ENCODE data around the gene IL17F. TPM values are rescaled to one million over a fixed set of nuclear protein-coding genes. Genes with fewer than 3 reads are reported as not detected.

Gene IL17F
- total RNA-seq, result 10 to 100 TPM in 2 of 3 donors, 1 to 10 TPM in 1; 1.8 to 52.4 (median 27.0) TPM

GRCh38 chr6:52244400-52244799 lies at the start of gene IL17F:
IL17F (minus strand) TSS chr6:52244500; CDS start chr6:52244429, 71 bp downstream.
- no peaks in the 10 kb centered on the region for H3K4me1 Mint-ChIP-seq (ENCODE audit: low read depth)
- ATAC-seq (no peak), DNase-seq (no peak)
- no peaks in the 10 kb centered on the region for H3K36me3 Mint-ChIP-seq (ENCODE audit: insufficient read depth)
- H3K9me3 Mint-ChIP-seq, result no peaks in the 10 kb centered on the region
- H3K27me3 Mint-ChIP-seq (ENCODE audit: low read depth), result peaks cover 7% of the 10 kb centered on the region
- H3K4me3 Mint-ChIP-seq, result no peak within 1 kb of the TSS

- ATAC-seq (no peak), DNase-seq (no peak)
- H3K4me1 Mint-ChIP-seq (ENCODE audit: low read depth), result peaks cover 32% of the 10 kb centered on the region
- H3K9me3 Mint-ChIP-seq, result no peaks in the 10 kb centered on the region
- no peaks in the 10 kb centered on the region for H3K27me3 Mint-ChIP-seq (ENCODE audit: low read depth)
- no peak overlapping the region for H3K4me3 Mint-ChIP-seq
- no peaks in the 10 kb centered on the region for H3K36me3 Mint-ChIP-seq (ENCODE audit: insufficient read depth)
Observed at GRCh38 chr6:52293067-52293466, 48.8 kb upstream of the IL17F start.

GRCh38 chr6:52288841-52289240 lies 44.5 kb upstream of the IL17F start:
- peaks cover 23% of the 10 kb centered on the region for H3K4me1 Mint-ChIP-seq (ENCODE audit: low read depth)
- H3K4me3 Mint-ChIP-seq, result no peak overlapping the region
- DNase-seq, result no peak
- no peak for ATAC-seq
- no peaks in the 10 kb centered on the region for H3K9me3 Mint-ChIP-seq
- H3K36me3 Mint-ChIP-seq (ENCODE audit: insufficient read depth), result no peaks in the 10 kb centered on the region
- H3K27me3 Mint-ChIP-seq (ENCODE audit: low read depth), result no peaks in the 10 kb centered on the region

- Mint-ChIP-seq H3K27me3 (ENCODE audit: low read depth) (no peaks in the 10 kb centered on the region), H3K9me3 (no peaks in the 10 kb centered on the region)
Observed at GRCh38 chr6:52288216-52288615, 43.9 kb upstream of the IL17F start.

GRCh38 chr6:52286798-52287432 lies 42.6 kb upstream of the IL17F start:
- peak; percentile 50 for DNase-seq

More at GRCh38 chr6:52288216-52288615, 43.9 kb upstream of the IL17F start:
- Mint-ChIP-seq H3K4me3 (no peak overlapping the region), H3K36me3 (ENCODE audit: insufficient read depth) (peaks cover 3% of the 10 kb centered on the region), H3K4me1 (ENCODE audit: low read depth) (peaks cover 27% of the 10 kb centered on the region)
- DNase-seq, result no peak
- no peak for ATAC-seq

GRCh38 chr6:52285177-52286068 lies 41.1 kb upstream of the IL17F start:
- H3K27me3 Mint-ChIP-seq (ENCODE audit: low read depth), result no peaks in the 10 kb centered on the region
- ATAC-seq, result no peak
- H3K36me3 Mint-ChIP-seq (ENCODE audit: insufficient read depth), result peaks cover 28% of the 10 kb centered on the region
- H3K9me3 Mint-ChIP-seq, result no peaks in the 10 kb centered on the region
- DNase-seq, result no peak
- no peak overlapping the region for H3K4me3 Mint-ChIP-seq
- H3K4me1 Mint-ChIP-seq (ENCODE audit: low read depth), result peaks cover 44% of the 10 kb centered on the region

More at GRCh38 chr6:52286798-52287432, 42.6 kb upstream of the IL17F start:
- no peak for ATAC-seq
- Mint-ChIP-seq H3K4me1 (ENCODE audit: low read depth) (peaks cover 37% of the 10 kb centered on the region), H3K36me3 (ENCODE audit: insufficient read depth) (peaks cover 15% of the 10 kb centered on the region), H3K27me3 (ENCODE audit: low read depth) (no peaks in the 10 kb centered on the region), H3K4me3 (no peak overlapping the region), H3K9me3 (no peaks in the 10 kb centered on the region)

GRCh38 chr6:52284460-52285176 lies 40.3 kb upstream of the IL17F start, which contains the start of gene MCM3:
MCM3 (minus strand) TSS chr6:52284742; CDS start chr6:52284674, 68 bp downstream.
- Mint-ChIP-seq H3K36me3 (ENCODE audit: insufficient read depth) (peaks cover 31% of the 10 kb centered on the region), H3K4me3 (no peak within 1 kb of the TSS), H3K4me1 (ENCODE audit: low read depth) (peaks cover 42% of the 10 kb centered on the region), H3K27me3 (ENCODE audit: low read depth) (no peaks in the 10 kb centered on the region), H3K9me3 (no peaks in the 10 kb centered on the region)
- DNase-seq, result peak; percentile 90
- ATAC-seq, result peak; percentile 98

GRCh38 chr6:52284131-52284459 lies 39.8 kb upstream of the IL17F start:
- ATAC-seq, result peak; percentile 8 to 9
- H3K4me3 Mint-ChIP-seq, result no peak overlapping the region
- peaks cover 33% of the 10 kb centered on the region for H3K36me3 Mint-ChIP-seq (ENCODE audit: insufficient read depth)
- H3K4me1 Mint-ChIP-seq (ENCODE audit: low read depth), result peaks cover 42% of the 10 kb centered on the region
- H3K27me3 Mint-ChIP-seq (ENCODE audit: low read depth), result no peaks in the 10 kb centered on the region
- DNase-seq, result no peak
- H3K9me3 Mint-ChIP-seq, result no peaks in the 10 kb centered on the region

GRCh38 chr6:52283111-52283510 lies 38.8 kb upstream of the IL17F start:
- Mint-ChIP-seq H3K4me3 (no peak overlapping the region), H3K36me3 (ENCODE audit: insufficient read depth) (peaks cover 41% of the 10 kb centered on the region), H3K27me3 (ENCODE audit: low read depth) (no peaks in the 10 kb centered on the region), H3K4me1 (ENCODE audit: low read depth) (peaks cover 41% of the 10 kb centered on the region), H3K9me3 (no peaks in the 10 kb centered on the region)
- ATAC-seq (no peak), DNase-seq (no peak)

GRCh38 chr6:52276130-52276529 lies 31.8 kb upstream of the IL17F start:
- Mint-ChIP-seq H3K4me3 (no peak overlapping the region), H3K4me1 (ENCODE audit: low read depth) (peaks cover 6% of the 10 kb centered on the region), H3K27me3 (ENCODE audit: low read depth) (no peaks in the 10 kb centered on the region), H3K9me3 (no peaks in the 10 kb centered on the region), H3K36me3 (ENCODE audit: insufficient read depth) (peaks cover 55% of the 10 kb centered on the region)
- no peak for DNase-seq
- no peak for ATAC-seq

GRCh38 chr6:52271852-52272460 lies 27.7 kb upstream of the IL17F start:
- H3K9me3 Mint-ChIP-seq, result no peaks in the 10 kb centered on the region
- no peak overlapping the region for H3K4me3 Mint-ChIP-seq
- DNase-seq (no peak), ATAC-seq (no peak)
- H3K4me1 Mint-ChIP-seq (ENCODE audit: low read depth), result peaks cover 2% of the 10 kb centered on the region
- H3K36me3 Mint-ChIP-seq (ENCODE audit: insufficient read depth), result peaks cover 56% of the 10 kb centered on the region
- H3K27me3 Mint-ChIP-seq (ENCODE audit: low read depth), result no peaks in the 10 kb centered on the region

- H3K4me3 Mint-ChIP-seq, result no peak overlapping the region
- H3K4me1 Mint-ChIP-seq (ENCODE audit: low read depth), result peaks cover 12% of the 10 kb centered on the region
- no peaks in the 10 kb centered on the region for H3K27me3 Mint-ChIP-seq (ENCODE audit: low read depth)
- no peaks in the 10 kb centered on the region for H3K9me3 Mint-ChIP-seq
- H3K36me3 Mint-ChIP-seq (ENCODE audit: insufficient read depth), result peaks cover 53% of the 10 kb centered on the region
- ATAC-seq, result peak; percentile 78 to 79
- DNase-seq, result peak; percentile 59
Observed at GRCh38 chr6:52263709-52264540, 19.6 kb upstream of the IL17F start.

- Mint-ChIP-seq H3K9me3 (no peaks in the 10 kb centered on the region), H3K36me3 (ENCODE audit: insufficient read depth) (peaks cover 42% of the 10 kb centered on the region), H3K27me3 (ENCODE audit: low read depth) (no peaks in the 10 kb centered on the region), H3K4me3 (no peak overlapping the region), H3K4me1 (ENCODE audit: low read depth) (peaks cover 12% of the 10 kb centered on the region)
- ATAC-seq, result no peak
- no peak for DNase-seq
Observed at GRCh38 chr6:52262620-52263344, 18.5 kb upstream of the IL17F start.

All from activated T-cell treated with anti-CD3 and anti-CD28 coated beads, Interleukin-2, amount 50 U/mL, for 4 hours (primary cell).